Epithelial cell of prostate (primary cell): ENCODE data around the gene HPSE2.
"Not testable (repeated sequence)": the region's sequence is repeated elsewhere in the genome, so short reads cannot be mapped to it uniquely, and the experiment has no call there.

Experiments
- DNase-seq: peaks from one replicate; pipeline ENCODE4 v3.0.0-alpha.2; 2011; ENCODE audit warnings: low read depth, low spot score
- H3K27ac ChIP-seq: fragments of 450-650 bp; 2 replicates; pipeline ENCODE4 v1.5.1; 2017; ENCODE audit warnings: mild to moderate bottlenecking

HPSE2 gene

DNA sequence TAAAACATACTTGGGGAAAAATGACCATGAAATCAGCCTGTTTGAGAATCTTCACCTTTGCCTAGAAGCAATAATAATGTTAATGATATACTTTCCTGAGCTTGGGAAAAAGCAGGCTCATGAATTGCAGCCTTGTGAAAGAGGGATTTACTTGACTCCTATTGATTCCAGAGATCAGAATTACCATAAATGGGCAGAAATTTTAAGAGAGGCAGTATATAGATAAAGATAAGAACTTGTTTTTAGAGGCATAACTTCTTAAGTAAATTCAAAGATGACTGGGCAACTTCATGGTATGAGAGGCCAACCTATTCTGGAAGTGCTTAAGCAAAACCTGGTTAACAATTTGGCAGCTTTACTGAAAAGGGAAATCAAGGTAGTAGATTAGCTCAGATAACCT, 225.4 kb downstream of the HPSE2 start:
- DNase-seq = no peak
- no peak overlapping the region for H3K27ac ChIP-seq

DNA sequence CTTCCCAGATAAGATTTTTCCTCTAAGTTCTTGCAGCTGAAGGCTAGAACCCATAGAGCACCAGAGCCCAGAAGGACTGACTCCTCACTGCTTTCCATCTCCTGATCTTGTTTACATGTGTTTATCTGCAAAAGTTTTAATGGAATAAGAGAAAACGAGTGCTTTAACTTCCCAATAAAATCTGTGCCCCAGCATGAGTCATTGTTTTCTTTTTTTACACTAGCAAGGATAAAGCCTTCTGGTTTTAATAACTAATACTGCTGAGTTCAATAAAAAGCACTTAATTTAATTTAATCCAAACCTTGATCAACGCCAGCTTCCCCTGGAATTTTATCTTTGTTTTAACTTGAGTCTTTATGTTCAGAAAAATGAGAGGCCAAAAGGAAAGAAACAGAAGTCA, 227.6 kb downstream of the HPSE2 start:
- no peak overlapping the region for H3K27ac ChIP-seq
- DNase-seq = no peak

- no peak for DNase-seq
- H3K27ac ChIP-seq = no peak overlapping the region
Measured at GRCh38 chr10:99007457-99007856, 228.2 kb downstream of the HPSE2 start.

GRCh38 chr10:99005254-99005653, 230.4 kb downstream of the HPSE2 start:
- no peak overlapping the region for H3K27ac ChIP-seq
- DNase-seq = no peak

- no peak overlapping the region for H3K27ac ChIP-seq
- DNase-seq = no peak
Measured at GRCh38 chr10:99004738-99005137, 230.9 kb downstream of the HPSE2 start.

GRCh38 chr10:99002392-99002791, 233.3 kb downstream of the HPSE2 start:
- H3K27ac ChIP-seq = no peak overlapping the region
- no peak for DNase-seq

DNA sequence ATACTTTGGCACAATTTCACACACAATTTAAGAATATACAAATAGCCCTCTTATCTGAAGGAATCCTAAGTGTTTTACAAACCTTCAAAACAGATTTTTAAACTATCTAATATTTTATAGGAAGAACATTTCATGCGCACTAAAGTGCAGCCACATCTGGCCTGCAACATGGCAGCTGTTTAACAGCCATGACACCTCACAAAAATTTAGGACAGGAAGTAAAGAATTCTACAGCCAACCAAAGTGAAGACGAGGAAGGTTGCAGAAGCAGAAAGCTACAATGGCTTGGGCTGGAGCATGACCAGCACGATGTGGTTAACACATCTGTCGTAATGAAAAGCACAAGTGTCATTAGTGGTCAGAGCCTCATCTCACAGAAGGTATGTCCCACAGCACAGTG, 238.1 kb downstream of the HPSE2 start:
- no peak overlapping the region for H3K27ac ChIP-seq
- DNase-seq = no peak

DNA sequence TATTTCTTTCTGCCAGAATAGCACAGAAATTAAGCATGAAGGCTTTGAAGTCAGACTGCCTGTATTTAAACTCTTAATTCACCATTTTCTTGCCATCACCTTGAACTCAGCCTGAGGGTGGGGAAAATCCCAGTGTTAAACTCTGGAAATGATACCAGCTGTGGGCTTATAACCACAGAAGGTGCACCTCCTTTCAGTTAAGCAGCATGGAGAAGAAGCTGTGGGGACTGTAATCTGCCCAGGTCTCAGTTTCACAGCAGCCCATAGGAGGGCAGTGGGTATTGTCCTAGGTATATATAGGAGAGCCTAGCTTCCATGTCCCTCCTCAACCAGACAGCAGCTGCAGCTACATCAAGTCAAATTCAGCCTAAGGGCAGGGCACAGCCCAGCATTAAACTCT, 241.6 kb downstream of the HPSE2 start:
- DNase-seq = no peak
- no peak overlapping the region for H3K27ac ChIP-seq

DNA sequence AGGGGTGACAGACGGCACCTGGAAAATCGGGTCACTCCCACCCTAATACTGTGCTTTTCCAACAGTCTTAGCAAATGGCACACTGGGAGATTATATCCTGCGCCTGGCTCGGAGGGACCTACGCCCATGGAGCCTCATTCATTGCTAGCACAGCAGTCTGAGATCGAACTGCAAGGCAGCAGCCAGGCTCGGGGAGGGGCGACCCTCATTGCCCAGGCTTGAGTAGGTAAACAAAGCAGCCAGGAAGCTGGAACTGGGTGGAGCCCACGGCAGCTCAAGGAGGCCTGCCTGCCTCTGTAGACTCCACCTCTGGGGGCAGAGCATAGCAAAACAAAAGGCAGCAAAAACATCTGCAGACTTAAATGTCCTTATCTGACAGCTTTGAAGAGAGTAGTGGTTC, 251.9 kb downstream of the HPSE2 start:
- DNase-seq, H3K27ac ChIP-seq: not testable (repeated sequence)

DNA sequence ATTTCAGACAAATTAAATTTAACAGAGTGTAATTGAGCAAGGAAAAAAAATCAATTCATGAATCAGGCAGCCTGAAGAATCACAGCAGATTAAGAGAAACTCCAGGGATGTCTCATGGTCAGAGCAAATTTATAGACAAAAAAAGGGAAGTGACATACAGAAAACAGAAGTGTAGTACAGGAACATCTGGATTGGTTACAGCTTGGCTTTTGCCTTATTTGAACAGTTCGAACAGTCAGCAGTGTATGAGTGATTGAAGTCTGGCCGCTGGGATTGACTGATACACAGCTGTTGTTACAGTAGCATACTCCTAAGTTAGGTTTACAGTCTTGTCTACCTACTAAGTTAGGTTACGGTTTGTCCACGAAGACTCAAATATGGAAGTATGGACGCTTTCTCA, 255.3 kb downstream of the HPSE2 start:
- H3K27ac ChIP-seq = no peak overlapping the region
- DNase-seq = no peak

DNA sequence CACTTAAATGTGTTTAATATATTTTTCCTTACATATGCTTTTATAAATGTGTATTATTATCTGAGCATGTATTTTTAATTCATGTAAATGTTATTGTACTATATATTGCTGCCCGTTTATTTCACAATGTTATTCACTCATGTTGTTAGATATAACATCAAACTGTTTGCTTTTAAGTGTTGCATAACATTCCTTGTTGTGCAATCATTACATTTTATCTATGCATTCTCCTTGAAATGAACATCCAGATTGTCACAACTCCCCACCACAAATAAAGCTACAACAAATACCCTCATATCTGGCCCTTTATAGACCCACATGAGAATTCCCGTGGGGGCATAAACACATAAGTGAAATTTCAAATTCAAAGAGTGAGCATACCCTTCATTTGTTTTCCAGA, 264.2 kb downstream of the HPSE2 start:
- no peak overlapping the region for H3K27ac ChIP-seq
- no peak for DNase-seq

GRCh38 chr10:98967601-98968000, 268.1 kb downstream of the HPSE2 start:
- no peak overlapping the region for H3K27ac ChIP-seq
- DNase-seq = no peak

- H3K27ac ChIP-seq = no peak overlapping the region
- no peak for DNase-seq
Measured at GRCh38 chr10:98963608-98964007, 272.0 kb downstream of the HPSE2 start.

DNA sequence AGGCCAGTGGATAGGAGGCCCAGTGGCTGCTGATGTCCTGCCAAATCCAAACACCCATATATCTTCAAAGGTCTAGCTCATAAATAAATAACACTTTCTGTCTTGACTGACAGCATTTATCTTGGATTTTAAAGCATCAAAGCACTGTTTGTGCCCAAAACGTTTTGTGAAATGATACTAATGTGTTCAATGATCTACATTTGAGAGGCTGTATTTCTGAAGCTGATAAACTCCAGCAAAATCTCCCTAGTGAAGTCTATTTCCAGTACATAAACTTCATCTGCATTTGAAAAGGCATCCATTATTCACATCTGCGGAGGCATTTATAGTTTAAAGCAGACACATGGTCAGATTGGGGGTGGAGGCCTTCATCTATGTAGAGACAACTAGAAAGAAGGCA, 276.3 kb downstream of the HPSE2 start:
- no peak overlapping the region for H3K27ac ChIP-seq
- no peak for DNase-seq

DNA sequence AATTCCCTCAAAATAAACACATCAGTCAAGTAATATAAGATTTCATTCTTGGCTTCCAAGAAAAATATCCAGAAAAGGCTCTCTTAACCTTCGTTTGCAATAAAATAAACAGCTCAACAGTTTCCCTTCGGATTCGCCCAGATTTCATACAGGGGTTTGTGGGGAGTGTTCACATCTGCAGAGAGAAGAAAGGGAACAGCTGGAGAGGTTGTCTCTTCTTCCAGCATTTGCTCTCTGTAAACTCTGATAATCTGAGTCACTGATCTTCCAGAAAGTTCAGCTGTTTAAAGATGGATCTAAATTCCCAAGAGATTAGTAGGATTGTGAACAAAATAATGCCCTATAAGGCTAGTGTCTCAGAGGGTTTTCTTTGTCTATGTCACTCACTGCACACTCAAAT, 277.9 kb downstream of the HPSE2 start:
- no peak overlapping the region for H3K27ac ChIP-seq
- no peak for DNase-seq

DNA sequence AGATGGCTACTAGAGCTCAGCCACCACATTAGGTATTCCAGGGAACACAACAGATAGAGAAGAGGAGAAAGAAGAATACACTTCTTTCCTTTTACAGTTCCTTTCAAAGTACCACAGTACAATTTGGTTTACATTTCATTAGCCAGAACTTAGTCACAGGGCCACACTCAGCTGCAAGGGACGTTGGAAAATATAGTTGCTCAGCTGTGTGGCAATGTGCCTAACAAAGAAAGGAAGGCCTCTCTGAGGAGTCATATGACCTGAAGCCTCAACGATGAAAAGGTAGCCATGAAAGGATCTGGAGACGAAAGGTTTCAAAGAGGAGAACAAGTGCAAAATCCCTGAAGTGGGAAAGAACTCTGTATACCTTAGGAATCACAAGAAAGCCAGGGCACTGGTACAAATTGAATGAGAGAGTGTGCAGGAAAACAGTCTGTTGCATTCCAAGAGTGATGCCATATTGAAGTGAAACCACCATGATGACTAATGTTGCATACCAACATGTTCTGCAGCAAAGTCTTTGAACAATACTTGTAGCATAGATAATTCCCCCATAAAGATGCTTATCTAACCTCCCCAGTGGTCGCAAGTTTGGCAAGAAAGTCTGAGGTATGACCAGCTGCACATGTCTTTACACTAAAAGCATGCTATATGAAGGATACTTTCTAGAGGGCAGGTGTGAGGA, 278.9 kb downstream of the HPSE2 start:
- H3K27ac ChIP-seq = no peak overlapping the region
- peak; percentile 8 for DNase-seq

DNA sequence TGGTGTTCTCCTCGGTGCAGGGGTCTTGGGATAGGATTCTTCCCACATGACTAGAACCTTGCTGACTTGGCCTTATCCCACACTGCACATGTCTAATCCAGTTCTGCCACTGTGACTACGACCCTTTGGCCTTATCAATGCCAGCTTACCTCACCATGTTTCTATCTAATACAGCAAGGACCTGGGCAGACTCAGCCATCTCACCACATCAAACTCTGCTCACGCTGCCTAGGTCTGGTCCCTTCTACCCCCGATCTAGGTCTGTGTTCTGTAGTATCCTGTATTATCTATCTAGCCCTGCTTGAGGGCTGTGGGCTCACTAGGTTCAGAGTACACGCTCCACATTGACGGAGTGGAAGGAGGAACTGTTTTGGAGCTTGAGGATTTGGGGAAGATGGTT, 282.4 kb downstream of the HPSE2 start:
- DNase-seq = no peak
- H3K27ac ChIP-seq = no peak overlapping the region

DNA sequence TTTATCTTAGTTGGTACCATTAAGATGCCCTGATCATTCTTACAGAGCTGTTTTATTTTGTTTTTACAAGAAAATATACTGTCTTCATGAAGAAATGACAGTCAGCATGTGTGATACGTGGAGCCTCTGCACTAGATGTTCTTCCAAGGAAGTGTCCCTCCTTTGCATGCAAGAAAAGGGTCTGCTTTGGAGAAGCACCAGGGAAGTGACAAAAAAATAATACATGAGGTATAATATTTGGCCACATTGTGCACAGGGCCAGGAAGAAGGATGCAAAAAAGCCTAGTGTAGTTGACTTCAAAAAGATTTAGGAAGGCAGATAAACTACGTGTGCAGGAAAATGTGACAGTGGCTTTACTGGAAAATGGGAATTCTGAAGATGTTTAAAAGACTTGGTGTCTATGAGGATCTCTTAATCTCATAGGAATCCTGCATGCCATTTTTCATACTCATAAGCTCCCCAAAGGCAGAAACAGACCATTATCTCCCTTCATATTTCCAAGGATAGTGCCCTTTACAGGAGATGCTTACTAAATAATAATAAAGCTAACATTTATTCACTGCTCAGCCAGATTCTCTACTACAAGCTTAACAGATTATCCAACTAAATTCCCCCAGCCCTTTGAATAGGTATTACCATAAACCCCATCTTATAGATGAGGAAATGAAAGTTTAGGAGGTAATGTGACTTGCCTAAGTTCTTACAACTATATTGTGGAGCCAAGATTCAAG, 284.2 kb downstream of the HPSE2 start:
- H3K27ac ChIP-seq = no peak overlapping the region
- DNase-seq = no peak

GRCh38 chr10:98950106-98950505, 285.5 kb downstream of the HPSE2 start:
- DNase-seq = no peak
- no peak overlapping the region for H3K27ac ChIP-seq

DNA sequence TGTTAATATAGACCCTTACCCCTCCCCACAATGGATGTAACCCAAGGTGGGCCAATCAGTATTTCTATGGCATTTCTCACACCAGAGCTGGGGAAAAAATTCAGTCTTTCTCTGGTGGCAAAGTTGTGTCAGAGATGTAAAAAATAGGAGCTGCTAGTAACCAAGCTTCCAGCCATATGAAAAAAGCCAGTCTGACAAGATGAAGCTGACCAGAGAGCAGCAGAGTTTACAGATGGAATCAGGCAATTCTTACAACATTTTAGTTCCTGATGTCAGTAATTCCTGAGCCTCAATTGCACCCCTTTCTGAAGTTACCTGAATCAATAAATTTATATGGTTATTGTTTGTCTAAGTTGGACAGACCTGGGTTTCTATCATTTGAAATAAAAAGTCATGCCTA, 286.3 kb downstream of the HPSE2 start:
- no peak for DNase-seq
- no peak overlapping the region for H3K27ac ChIP-seq

GRCh38 chr10:98943681-98944080, 292.0 kb downstream of the HPSE2 start:
- H3K27ac ChIP-seq = no peak overlapping the region
- no peak for DNase-seq

- H3K27ac ChIP-seq = no peak overlapping the region
- no peak for DNase-seq
Measured at GRCh38 chr10:98929709-98930108, 305.9 kb downstream of the HPSE2 start.
